IPS-20b (cell line): ENCODE results near the gene TRPM2.
"Not testable (repeated sequence)": the region's sequence is repeated elsewhere in the genome, so short reads cannot be mapped to it uniquely, and the experiment has no call there.

Experiments used
- H3K27ac ChIP-seq: one replicate; pipeline ENCODE4 v1.5.1; 2013; ENCODE audit warnings: low read length
- H3K27me3 ChIP-seq: 2 replicates; pipeline ENCODE4 v1.6.1; 2013; ENCODE audit warnings: mild to moderate bottlenecking, low read length, inconsistent platforms; ENCODE audit not compliant: insufficient read depth
- H3K36me3 ChIP-seq: 2 replicates; pipeline ENCODE4 v1.6.1; 2013; ENCODE audit warnings: low read depth, mild to moderate bottlenecking, inconsistent platforms, low read length, moderate library complexity; ENCODE audit not compliant: insufficient read depth
- H3K4me1 ChIP-seq: 2 replicates; pipeline ENCODE4 v1.6.1; 2013; ENCODE audit warnings: mild to moderate bottlenecking, control low read depth, inconsistent platforms, low read length, moderate library complexity; ENCODE audit not compliant: insufficient read depth
- H3K4me3 ChIP-seq: 2 replicates; pipeline ENCODE4 v1.5.1; 2013; ENCODE audit warnings: mild to moderate bottlenecking, low read length, inconsistent platforms
- H3K9ac ChIP-seq: 2 replicates; pipeline ENCODE4 v1.6.1; 2013; ENCODE audit warnings: low read depth, mild to moderate bottlenecking, inconsistent platforms, low read length, moderate library complexity
- H3K9me3 ChIP-seq: 2 replicates; pipeline ENCODE4 v1.6.1; 2013; ENCODE audit warnings: mild to moderate bottlenecking, low read depth, low read length, inconsistent platforms; ENCODE audit not compliant: insufficient read depth

TRPM2 gene

DNA sequence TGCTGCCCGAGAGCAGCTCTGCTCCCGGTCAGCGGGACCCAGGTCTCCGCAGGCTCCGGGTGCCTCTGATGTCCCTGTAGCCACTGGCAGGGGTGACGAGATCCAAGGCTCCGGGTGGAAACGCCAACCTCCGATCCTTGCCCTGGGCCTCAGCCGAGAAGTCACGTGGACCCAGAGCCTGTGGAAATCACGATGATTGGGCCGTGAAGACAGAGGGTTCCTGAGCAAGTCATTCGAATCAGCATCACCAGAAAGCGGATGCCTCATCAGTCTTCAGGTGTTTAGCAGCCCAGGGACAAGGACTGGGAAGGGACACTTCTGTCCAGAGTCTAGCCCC is 114.4 kb downstream of the TRPM2 start:
- Histone ChIP-seq H3K36me3 (no peaks in the 10 kb centered on the region), H3K4me1 (no peaks in the 10 kb centered on the region), H3K27ac (no peak overlapping the region), H3K4me3 (no peak overlapping the region), H3K9ac (no peak overlapping the region), H3K27me3 (no peaks in the 10 kb centered on the region), H3K9me3 (no peaks in the 10 kb centered on the region)

GRCh38 chr21:44471341-44471740 is 117.9 kb downstream of the TRPM2 start:
- Histone ChIP-seq H3K27ac (no peak overlapping the region), H3K9me3 (no peaks in the 10 kb centered on the region), H3K36me3 (no peaks in the 10 kb centered on the region), H3K9ac (no peak overlapping the region), H3K4me1 (no peaks in the 10 kb centered on the region), H3K4me3 (no peak overlapping the region), H3K27me3 (no peaks in the 10 kb centered on the region)

DNA sequence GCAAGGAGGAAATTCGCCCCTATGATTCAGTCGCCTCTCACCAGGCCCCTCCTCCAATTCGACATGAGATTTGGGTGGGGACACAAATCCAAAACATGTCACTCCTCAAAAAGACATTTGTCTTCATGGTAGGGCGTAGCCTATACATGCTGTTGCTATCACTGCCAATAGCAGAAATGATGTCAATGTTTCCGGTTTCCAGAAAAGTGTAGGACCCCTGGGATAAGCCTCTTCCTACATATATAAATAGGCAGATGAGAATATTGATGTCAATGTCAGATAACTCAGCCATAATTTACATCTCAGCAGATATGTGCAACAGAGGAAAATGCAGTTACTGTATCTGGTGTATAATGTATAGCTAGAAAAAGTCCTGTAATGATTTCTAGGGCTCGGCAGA is 118.6 kb downstream of the TRPM2 start:
- Histone ChIP-seq H3K27me3 (no peaks in the 10 kb centered on the region), H3K36me3 (no peaks in the 10 kb centered on the region), H3K27ac (no peak overlapping the region), H3K4me3 (no peak overlapping the region), H3K9ac (no peak overlapping the region), H3K4me1 (no peaks in the 10 kb centered on the region), H3K9me3 (no peaks in the 10 kb centered on the region)

DNA sequence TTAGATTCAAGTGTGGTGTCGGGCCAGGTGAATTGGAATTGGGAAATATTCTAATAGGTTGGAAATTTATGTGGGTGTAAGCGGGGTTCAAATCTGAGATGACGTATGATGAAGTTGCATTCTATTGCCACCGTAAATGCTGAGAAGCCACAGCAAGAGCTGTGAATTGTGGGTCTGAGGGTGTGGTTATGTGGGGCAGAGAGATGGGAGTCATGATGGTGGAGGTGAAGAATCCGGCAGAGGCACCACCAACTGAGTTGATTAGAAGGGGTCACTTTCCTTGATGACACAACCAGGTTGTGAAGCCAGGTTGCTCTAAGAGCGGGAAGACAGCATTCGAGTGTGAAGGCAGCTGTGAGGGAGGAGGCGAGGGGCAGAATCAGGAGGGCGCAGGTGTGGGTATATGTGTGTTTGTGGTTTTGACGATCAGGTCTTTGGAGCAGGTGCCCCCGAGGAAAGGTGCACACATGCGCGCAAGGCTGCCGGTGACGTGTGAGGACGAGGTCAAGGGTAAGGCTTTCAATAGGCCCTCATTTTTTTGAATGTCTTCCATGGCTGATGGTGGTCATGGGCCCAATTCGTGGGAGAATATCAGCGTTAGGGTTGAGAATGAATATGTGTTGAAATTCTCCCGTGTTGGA is 120.6 kb downstream of the TRPM2 start:
- no peak overlapping the region for H3K9ac ChIP-seq
- no peak overlapping the region for H3K4me3 ChIP-seq
- no peaks in the 10 kb centered on the region for H3K27me3 ChIP-seq
- no peaks in the 10 kb centered on the region for H3K36me3 ChIP-seq
- H3K27ac ChIP-seq: no peak overlapping the region
- no peaks in the 10 kb centered on the region for H3K9me3 ChIP-seq
- H3K4me1 ChIP-seq: no peaks in the 10 kb centered on the region

GRCh38 chr21:44475266-44475845 is 121.9 kb downstream of the TRPM2 start:
- Histone ChIP-seq H3K4me3 (no peak overlapping the region), H3K9me3 (no peaks in the 10 kb centered on the region), H3K27me3 (no peaks in the 10 kb centered on the region), H3K36me3 (no peaks in the 10 kb centered on the region), H3K4me1 (no peaks in the 10 kb centered on the region), H3K9ac (no peak overlapping the region), H3K27ac (no peak overlapping the region)

DNA sequence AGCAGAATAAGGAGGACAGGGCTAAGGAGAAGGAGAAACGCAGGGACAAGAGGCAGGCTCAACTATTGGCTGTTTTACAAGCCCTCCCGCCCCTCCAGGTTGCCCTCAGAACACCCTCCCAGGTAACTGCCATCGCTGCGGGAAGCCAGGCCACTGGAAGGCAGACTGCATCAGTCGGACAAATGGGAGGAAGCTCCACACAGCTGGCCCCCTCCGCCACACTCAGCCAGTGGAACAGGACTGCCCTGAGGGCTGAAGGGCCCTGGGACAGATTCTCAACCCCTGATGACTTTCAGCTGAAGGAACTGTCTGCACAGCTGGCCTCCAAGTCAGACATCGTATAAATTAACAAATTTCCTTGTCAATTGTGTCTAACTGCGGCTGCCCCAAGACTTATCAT is 123.7 kb downstream of the TRPM2 start:
- H3K4me1 ChIP-seq: no peaks in the 10 kb centered on the region
- no peaks in the 10 kb centered on the region for H3K27me3 ChIP-seq
- H3K9ac ChIP-seq: no peak overlapping the region
- H3K4me3 ChIP-seq: no peak overlapping the region
- H3K36me3 ChIP-seq: no peaks in the 10 kb centered on the region
- no peaks in the 10 kb centered on the region for H3K9me3 ChIP-seq
- no peak overlapping the region for H3K27ac ChIP-seq

DNA sequence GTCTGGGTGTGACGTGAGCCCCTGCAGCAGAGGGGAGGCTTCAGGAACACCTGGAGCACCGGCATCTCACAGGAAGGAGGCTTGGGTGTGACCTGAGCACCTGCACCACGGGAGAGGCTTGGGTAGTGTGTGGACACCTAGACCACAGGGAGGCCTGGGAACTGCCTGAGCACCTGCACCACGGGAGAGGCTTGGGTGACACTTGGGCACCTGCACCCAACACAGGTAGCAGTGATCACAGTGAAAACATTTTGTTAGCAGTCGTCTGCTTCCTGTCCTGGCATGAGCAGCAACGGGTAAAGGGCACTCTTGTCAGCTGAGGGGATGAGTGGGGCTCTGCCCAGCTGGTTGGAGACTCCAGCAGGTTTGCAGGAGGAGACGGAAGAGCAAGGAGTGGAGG is 124.3 kb downstream of the TRPM2 start:
- Histone ChIP-seq H3K27ac (no peak overlapping the region), H3K27me3 (no peaks in the 10 kb centered on the region), H3K4me3 (no peak overlapping the region), H3K9ac (no peak overlapping the region), H3K36me3 (no peaks in the 10 kb centered on the region), H3K9me3 (no peaks in the 10 kb centered on the region), H3K4me1 (no peaks in the 10 kb centered on the region)

DNA sequence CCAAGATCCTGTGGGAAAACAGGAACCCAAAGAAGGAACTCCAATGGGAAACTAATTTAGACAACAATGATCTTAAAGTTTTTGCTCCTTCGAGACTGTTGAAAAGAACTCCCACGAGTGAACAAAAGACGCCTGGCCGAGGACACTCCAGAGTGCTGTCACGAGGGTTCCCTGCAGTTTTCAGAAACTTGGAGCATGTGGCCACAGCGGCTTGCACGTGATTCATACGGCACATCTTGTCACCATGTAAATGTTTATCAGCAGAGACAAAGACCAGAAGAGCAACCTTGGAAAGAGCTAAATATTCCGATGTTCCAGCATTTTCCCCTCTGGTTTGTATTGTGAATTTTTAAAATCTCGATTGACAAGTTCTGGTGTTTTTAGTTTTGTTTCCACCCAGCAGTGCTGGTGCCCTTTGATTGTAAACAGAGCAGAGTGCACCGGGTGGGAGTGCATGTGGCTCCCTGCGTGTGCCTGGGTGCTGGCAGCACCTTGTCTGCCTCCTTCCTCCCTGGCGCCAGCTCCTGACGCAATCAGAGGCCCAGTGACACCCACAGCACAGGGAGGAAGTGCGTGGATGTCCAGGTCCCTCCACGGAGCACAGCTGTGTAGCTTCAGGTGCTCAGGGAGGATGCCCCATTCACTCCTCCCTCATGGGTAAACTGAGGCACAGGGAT is 124.8 kb downstream of the TRPM2 start:
- no peaks in the 10 kb centered on the region for H3K4me1 ChIP-seq
- H3K27me3 ChIP-seq: no peaks in the 10 kb centered on the region
- no peak overlapping the region for H3K9ac ChIP-seq
- no peak overlapping the region for H3K4me3 ChIP-seq
- no peaks in the 10 kb centered on the region for H3K9me3 ChIP-seq
- no peaks in the 10 kb centered on the region for H3K36me3 ChIP-seq
- no peak overlapping the region for H3K27ac ChIP-seq

- H3K27me3 ChIP-seq: no peaks in the 10 kb centered on the region
Measured at GRCh38 chr21:44478801-44479167, 125.4 kb downstream of the TRPM2 start.

DNA sequence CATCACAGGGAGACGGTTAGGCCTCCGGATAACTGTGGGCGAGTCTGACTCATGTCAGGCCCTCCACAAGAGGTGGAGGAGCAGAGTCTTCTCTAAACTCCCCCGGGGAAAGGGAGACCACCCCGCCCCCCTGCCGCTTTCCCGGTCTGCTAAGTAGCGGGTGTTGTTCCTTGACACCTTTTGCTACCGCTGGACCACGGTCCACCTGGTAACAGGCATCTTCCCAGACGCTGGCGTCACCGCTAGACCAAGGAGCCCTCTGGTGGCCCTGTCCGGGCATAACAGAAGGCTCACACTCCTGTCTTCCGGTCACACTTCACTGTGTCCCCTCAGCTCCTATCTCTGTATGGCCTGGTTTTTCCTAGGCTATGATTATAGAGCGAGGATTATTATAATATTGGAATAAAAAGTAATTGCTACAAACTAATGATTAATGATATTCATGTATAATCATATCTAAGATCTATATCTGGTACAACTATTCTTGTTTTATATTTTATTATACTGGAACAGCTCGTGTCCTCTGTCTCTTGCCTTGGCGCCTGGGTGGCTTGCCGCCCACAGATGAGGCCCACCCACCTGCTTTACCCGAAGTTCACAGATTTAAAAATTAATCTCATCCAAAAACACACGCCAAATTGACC is 126.3 kb downstream of the TRPM2 start:
- not testable (repeated sequence) for H3K36me3 ChIP-seq, H3K4me3 ChIP-seq, H3K9ac ChIP-seq, H3K27me3 ChIP-seq, H3K27ac ChIP-seq, H3K4me1 ChIP-seq, H3K9me3 ChIP-seq

More at GRCh38 chr21:44478801-44479167, 125.4 kb downstream of the TRPM2 start:
- Histone ChIP-seq H3K36me3 (no peaks in the 10 kb centered on the region), H3K27ac (no peak overlapping the region), H3K9me3 (no peaks in the 10 kb centered on the region), H3K9ac (no peak overlapping the region), H3K4me1 (no peaks in the 10 kb centered on the region), H3K4me3 (no peak overlapping the region)

DNA sequence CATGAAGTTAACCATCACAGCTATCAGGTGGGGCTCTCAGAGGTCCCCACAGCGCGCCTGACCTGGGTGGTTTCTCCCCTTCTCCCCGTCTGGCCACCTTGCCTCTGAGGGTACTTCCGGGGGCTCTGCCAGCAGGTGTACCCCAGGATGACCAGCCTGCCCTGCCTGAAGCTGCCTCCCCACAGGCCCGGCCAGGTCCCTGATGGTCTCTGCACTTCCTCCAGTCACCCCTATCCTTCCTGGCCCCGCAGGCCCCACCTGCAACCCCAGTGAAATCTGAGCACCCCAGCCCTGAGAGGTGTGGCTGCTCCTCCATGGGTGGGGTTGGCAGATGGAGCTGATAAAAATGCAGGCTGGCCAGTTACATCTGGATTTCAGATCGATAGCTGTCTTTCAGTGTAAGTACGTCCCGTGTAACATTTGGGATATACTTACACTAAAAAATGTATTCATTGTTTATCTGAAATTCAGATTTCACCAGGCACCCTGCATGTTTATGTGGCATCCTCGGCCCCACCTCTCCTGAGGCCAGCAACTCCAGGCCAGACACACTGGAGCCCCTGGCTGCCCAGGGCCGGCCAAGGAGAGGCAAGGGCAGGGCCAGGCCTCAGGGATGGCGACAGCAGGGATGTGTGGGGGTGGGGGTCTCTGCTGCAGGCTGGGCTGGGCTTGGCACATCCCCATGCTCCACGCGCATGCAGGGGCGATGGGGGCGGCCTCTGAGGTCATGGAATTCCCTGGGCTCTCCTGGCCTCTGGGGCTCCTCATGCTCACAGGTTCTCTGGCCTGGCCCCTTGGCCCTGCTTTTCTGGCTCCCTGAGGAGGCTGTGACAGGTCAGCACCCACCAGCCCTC is 127.0 kb downstream of the TRPM2 start:
- Histone ChIP-seq H3K4me3 (no peak overlapping the region), H3K36me3 (no peaks in the 10 kb centered on the region), H3K4me1 (no peaks in the 10 kb centered on the region; the same call in 1 of the 2 replicates), H3K27ac (no peak overlapping the region), H3K9me3 (no peaks in the 10 kb centered on the region), H3K9ac (no peak overlapping the region), H3K27me3 (no peaks in the 10 kb centered on the region)
